Epithelial cell of prostate (primary cell): Measurements from ENCODE around the gene CRIP1.

Source experiments
- DNase-seq: peaks from one replicate; pipeline ENCODE4 v3.0.0-alpha.2; 2011; ENCODE audit warnings: low read depth, low spot score
- H3K27ac ChIP-seq: fragments of 450-650 bp; 2 replicates; pipeline ENCODE4 v1.5.1; 2017; ENCODE audit warnings: mild to moderate bottlenecking

Gene CRIP1

GRCh38 chr14:105486163-105486973 is at the start of gene CRIP1:
CRIP1 (plus strand) TSS chr14:105486886; CDS start chr14:105487260, 374 bp downstream.
- H3K27ac ChIP-seq: no peak within 1 kb of the TSS
- DNase-seq: no peak

GRCh38 chr14:105436891-105437722 is 49.6 kb upstream of the CRIP1 start:
- no peak for DNase-seq
- H3K27ac ChIP-seq: no peak overlapping the region

GRCh38 chr14:105437723-105438500 is 48.8 kb upstream of the CRIP1 start:
- no peak for DNase-seq
- no peak overlapping the region for H3K27ac ChIP-seq

GRCh38 chr14:105439179-105439578 is 47.5 kb upstream of the CRIP1 start:
- H3K27ac ChIP-seq: no peak overlapping the region

GRCh38 chr14:105439710-105440553 is 46.8 kb upstream of the CRIP1 start:
- no peak for DNase-seq
- no peak overlapping the region for H3K27ac ChIP-seq

More at GRCh38 chr14:105439179-105439578, 47.5 kb upstream of the CRIP1 start:
- DNase-seq: no peak

- no peak overlapping the region for H3K27ac ChIP-seq
- no peak for DNase-seq
Measured at GRCh38 chr14:105440554-105440900, 46.2 kb upstream of the CRIP1 start.

- DNase-seq: no peak
- H3K27ac ChIP-seq: no peak overlapping the region
Measured at GRCh38 chr14:105440992-105441391, 45.7 kb upstream of the CRIP1 start.

- DNase-seq: no peak
- H3K27ac ChIP-seq: no peak overlapping the region
Measured at GRCh38 chr14:105442125-105442524, 44.6 kb upstream of the CRIP1 start.

GRCh38 chr14:105442834-105443233 is 43.9 kb upstream of the CRIP1 start:
- H3K27ac ChIP-seq: no peak overlapping the region
- no peak for DNase-seq

- no peak for DNase-seq
- no peak overlapping the region for H3K27ac ChIP-seq
Measured at GRCh38 chr14:105444859-105445258, 41.8 kb upstream of the CRIP1 start.

GRCh38 chr14:105445290-105445689 is 41.4 kb upstream of the CRIP1 start:
- DNase-seq: no peak
- H3K27ac ChIP-seq: no peak overlapping the region

- no peak overlapping the region for H3K27ac ChIP-seq
- DNase-seq: no peak
Measured at GRCh38 chr14:105445901-105446845, 40.5 kb upstream of the CRIP1 start.

GRCh38 chr14:105446971-105447370 is 39.7 kb upstream of the CRIP1 start:
- H3K27ac ChIP-seq: no peak overlapping the region
- DNase-seq: no peak

- no peak overlapping the region for H3K27ac ChIP-seq
- no peak for DNase-seq
Measured at GRCh38 chr14:105447651-105448640, 38.7 kb upstream of the CRIP1 start.

GRCh38 chr14:105448706-105449111 is 38.0 kb upstream of the CRIP1 start:
- no peak overlapping the region for H3K27ac ChIP-seq
- DNase-seq: no peak

- no peak overlapping the region for H3K27ac ChIP-seq
- DNase-seq: no peak
Measured at GRCh38 chr14:105449276-105450122, 37.2 kb upstream of the CRIP1 start.

GRCh38 chr14:105450123-105450505 is 36.6 kb upstream of the CRIP1 start:
- H3K27ac ChIP-seq: no peak overlapping the region
- DNase-seq: no peak
